Tongue (tissue), 2 donors: ENCODE data around the gene LETM1. TPM values are rescaled to one million over a fixed set of nuclear protein-coding genes. Genes with fewer than 3 reads are reported as not detected.

Experiments used
- DNase-seq: peaks from one replicate; pipeline ENCODE4 v3.0.0-alpha.2; 2015
- total RNA-seq: library from RNA; depleted of rRNA; stranded (reverse); fragments of >200 nt; gene quantifications from one replicate; pipeline ENCODE4 v1.2.3, GENCODE V29; 2014

Gene LETM1
- total RNA-seq, 1 donor from 2014 or later = 36.2 TPM

GRCh38 chr4:1762264-1763010 is 93.5 kb downstream of the LETM1 start:
- no peak for DNase-seq

Other genes with a start within 250 kb of the LETM1 start
- gene FAM53A, start 171.8 kb downstream of the LETM1 start, total RNA-seq = 1.7 TPM
- gene SLBP, start 143.8 kb downstream of the LETM1 start, total RNA-seq = 31.9 TPM
- 22.8 TPM for gene TMEM129, start 134.8 kb downstream of the LETM1 start, total RNA-seq
- gene TACC3, start 134.6 kb downstream of the LETM1 start, total RNA-seq = 17.2 TPM
- gene FGFR3, start 62.9 kb downstream of the LETM1 start, total RNA-seq = 68.0 TPM
- gene NSD2, start 15.2 kb upstream of the LETM1 start, total RNA-seq = 71.3 TPM
- 33.1 TPM for gene NELFA, start 152.8 kb upstream of the LETM1 start, total RNA-seq
- gene NAT8L, start 203.2 kb upstream of the LETM1 start, total RNA-seq = 0.51 TPM